IPS-18a (cell line): ENCODE measurements around the gene PRKG1.

Experiments
- H3K27ac ChIP-seq: one replicate; pipeline ENCODE4 v1.5.1; 2013; ENCODE audit warnings: low read length
- H3K27me3 ChIP-seq: one replicate; pipeline ENCODE4 v1.6.1; 2013; ENCODE audit warnings: mild to moderate bottlenecking, low read length; ENCODE audit not compliant: control insufficient read depth, insufficient read depth
- H3K36me3 ChIP-seq: one replicate; pipeline ENCODE4 v1.6.1; 2013; ENCODE audit warnings: low read depth, low read length; ENCODE audit not compliant: control insufficient read depth
- H3K4me1 ChIP-seq: one replicate; pipeline ENCODE4 v1.6.1; 2013; ENCODE audit warnings: low read depth, low read length; ENCODE audit not compliant: control insufficient read depth
- H3K4me3 ChIP-seq: one replicate; pipeline ENCODE4 v1.5.1; 2013; ENCODE audit warnings: low read length
- H3K9ac ChIP-seq: one replicate; pipeline ENCODE4 v1.6.1; 2013; ENCODE audit warnings: mild to moderate bottlenecking, low read length, moderate library complexity
- H3K9me3 ChIP-seq: one replicate; pipeline ENCODE4 v1.6.1; 2013; ENCODE audit warnings: low read depth, low read length; ENCODE audit not compliant: control insufficient read depth

The PRKG1 gene

GRCh38 chr10:51399840-51400239, 325.6 kb downstream of the PRKG1 start:
- H3K36me3 ChIP-seq = no peaks in the 10 kb centered on the region

DNA sequence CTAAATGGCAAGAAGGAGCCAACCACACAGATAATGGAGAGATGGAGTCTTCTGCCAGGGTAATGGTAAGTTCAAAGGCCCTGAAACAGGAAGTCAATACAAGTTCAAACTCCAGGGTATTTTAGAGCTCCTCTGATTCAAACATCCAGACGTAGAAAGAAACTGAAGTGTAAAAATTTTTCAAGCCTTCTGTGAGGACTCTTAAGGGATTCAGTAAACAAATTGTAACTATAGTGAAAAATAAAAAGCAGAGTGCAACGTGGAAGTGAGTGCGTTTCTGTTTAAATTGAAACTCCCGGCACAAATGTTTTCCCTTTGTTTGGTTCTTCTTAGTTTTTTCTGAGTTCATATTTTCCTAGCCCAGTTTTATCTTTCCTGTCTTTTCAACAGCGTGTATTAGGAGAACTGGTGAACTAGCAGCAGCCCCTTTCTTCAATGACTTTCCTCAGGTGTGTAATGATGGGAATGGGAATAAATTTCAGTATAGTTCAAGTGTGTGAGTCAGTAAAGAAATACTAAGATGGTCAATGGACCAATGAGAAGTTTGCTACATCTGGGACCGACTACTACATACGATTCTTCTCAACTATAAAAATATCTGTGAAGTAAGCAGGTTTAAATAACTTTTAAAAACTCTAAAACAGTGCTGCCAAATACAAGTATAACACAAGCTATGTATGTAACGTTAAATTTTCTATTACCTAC, 326.3 kb downstream of the PRKG1 start:
- no peak overlapping the region for H3K27ac ChIP-seq
- no peak overlapping the region for H3K9ac ChIP-seq
- no peaks in the 10 kb centered on the region for H3K36me3 ChIP-seq
- H3K4me3 ChIP-seq = no peak overlapping the region
- H3K27me3 ChIP-seq = no peaks in the 10 kb centered on the region
- no peaks in the 10 kb centered on the region for H3K9me3 ChIP-seq
- peaks cover 7% of the 10 kb centered on the region for H3K4me1 ChIP-seq

More at GRCh38 chr10:51399840-51400239, 325.6 kb downstream of the PRKG1 start:
- H3K4me3 ChIP-seq = no peak overlapping the region
- H3K9me3 ChIP-seq = no peaks in the 10 kb centered on the region
- H3K27ac ChIP-seq = no peak overlapping the region
- H3K4me1 ChIP-seq = peaks cover 5% of the 10 kb centered on the region
- no peaks in the 10 kb centered on the region for H3K27me3 ChIP-seq
- no peak overlapping the region for H3K9ac ChIP-seq

GRCh38 chr10:51403521-51403920, 329.2 kb downstream of the PRKG1 start:
- H3K27ac ChIP-seq = no peak overlapping the region
- no peak overlapping the region for H3K9ac ChIP-seq
- no peak overlapping the region for H3K4me3 ChIP-seq
- no peaks in the 10 kb centered on the region for H3K27me3 ChIP-seq
- peaks cover 8% of the 10 kb centered on the region for H3K4me1 ChIP-seq
- no peaks in the 10 kb centered on the region for H3K36me3 ChIP-seq
- H3K9me3 ChIP-seq = no peaks in the 10 kb centered on the region

DNA sequence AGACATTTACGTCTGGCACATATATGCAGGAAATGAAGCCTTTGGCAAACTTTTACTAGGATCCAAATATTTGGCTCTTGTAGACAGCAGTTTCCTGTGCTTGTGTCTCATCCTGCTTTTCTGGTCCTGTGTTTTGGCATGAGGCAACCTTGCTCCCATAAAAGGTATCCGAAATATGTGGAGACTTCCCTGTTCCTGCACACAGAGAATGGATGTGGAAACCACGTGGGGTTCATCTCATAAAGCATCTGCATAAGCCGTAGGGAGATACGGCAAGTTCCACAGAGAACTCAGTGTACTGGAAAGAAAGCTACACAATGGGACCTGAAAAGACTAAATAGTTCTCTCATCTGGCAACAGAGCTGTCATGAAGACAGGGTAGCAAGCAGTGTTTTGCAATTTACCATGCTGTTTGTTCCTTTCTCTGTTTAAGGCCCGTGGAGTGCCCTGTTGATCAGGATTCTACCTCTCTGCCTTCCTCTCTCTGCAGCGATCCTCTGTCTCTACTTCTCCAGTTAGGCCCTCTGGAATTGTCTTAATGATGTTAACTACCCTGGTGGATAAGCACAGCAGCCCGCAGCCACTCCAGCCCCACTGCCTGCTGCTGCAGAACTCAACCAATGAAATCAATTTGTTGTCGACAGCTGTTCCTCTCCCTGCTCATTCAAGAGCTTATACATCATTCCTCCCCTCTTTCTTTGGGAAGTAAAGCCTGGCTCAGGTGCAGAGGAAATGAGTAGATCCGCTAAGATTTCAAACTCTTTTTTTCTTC, 331.5 kb downstream of the PRKG1 start:
- Histone ChIP-seq H3K36me3 (no peaks in the 10 kb centered on the region), H3K4me3 (no peak overlapping the region), H3K27ac (no peak overlapping the region), H3K9me3 (no peaks in the 10 kb centered on the region), H3K4me1 (peaks cover 8% of the 10 kb centered on the region), H3K27me3 (no peaks in the 10 kb centered on the region), H3K9ac (no peak overlapping the region)

DNA sequence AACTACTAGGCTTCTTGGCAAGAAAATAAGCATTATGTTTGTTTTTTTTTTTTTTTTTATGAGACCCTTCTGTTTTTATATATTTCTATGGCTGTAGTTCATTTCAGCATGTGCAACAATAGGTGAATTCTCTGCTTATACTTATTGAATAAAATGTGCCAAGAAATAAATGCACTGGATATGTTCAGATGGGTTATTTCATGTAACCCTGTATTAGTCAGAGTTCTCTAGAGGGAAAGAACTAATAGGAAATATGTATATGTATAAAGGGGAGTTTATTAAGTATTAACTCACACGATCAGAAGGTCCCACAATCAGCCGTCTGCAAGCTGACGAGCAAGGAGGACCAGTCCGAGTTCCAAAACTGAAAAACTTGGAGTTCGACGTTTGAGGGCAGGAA, 332.3 kb downstream of the PRKG1 start:
- Histone ChIP-seq H3K9ac (no peak overlapping the region), H3K4me3 (no peak overlapping the region), H3K27me3 (no peaks in the 10 kb centered on the region), H3K36me3 (no peaks in the 10 kb centered on the region), H3K27ac (no peak overlapping the region), H3K4me1 (peaks cover 4% of the 10 kb centered on the region), H3K9me3 (no peaks in the 10 kb centered on the region)

- H3K27me3 ChIP-seq = no peaks in the 10 kb centered on the region
- no peaks in the 10 kb centered on the region for H3K9me3 ChIP-seq
- H3K4me1 ChIP-seq = no peaks in the 10 kb centered on the region
- H3K9ac ChIP-seq = no peak overlapping the region
- H3K27ac ChIP-seq = no peak overlapping the region
- H3K36me3 ChIP-seq = no peaks in the 10 kb centered on the region
- no peak overlapping the region for H3K4me3 ChIP-seq
Measured at GRCh38 chr10:51416494-51416893, 342.2 kb downstream of the PRKG1 start.

DNA sequence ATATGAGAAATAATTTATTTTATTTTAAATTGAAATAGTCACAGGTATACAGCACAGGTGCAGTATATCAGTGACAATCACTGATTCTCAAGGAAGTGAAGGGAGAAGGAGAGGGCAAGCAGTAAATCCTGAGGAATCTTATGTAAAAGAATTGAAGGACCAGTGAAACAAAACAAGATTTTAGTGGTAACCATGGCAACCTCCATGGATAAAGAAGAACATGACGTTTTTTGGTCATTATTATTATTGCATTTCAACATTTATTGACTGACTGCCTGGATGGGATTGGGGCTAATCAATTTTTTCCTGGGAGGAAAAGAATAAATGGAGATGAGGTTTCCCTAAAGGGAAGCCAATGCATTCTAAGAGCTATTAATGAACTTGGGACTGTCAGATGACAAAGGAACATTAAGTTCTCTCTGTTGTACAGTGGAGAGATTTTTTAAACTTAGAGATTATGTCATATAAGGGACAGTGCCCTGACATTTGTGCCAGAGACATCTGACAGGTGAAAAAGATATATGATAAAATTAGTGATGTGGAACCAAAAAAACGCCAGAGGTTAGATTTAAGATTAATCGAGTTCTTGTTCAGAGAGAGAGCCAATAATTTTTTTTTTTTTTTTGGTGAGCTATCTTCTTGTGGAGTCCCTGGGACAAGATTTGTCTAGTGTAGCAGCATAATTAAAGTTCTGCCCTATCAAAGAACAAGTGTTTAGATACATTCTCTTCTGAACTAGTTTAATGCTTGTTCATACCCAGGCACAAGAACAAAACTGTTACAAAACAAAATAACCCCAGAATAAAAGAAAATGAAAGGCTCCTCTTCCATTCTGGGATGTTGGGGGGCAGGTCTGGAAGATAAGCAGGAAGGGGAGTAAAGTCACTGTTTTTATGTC, 345.2 kb downstream of the PRKG1 start:
- Histone ChIP-seq H3K36me3 (no peaks in the 10 kb centered on the region), H3K27me3 (no peaks in the 10 kb centered on the region), H3K9ac (no peak overlapping the region), H3K4me1 (no peaks in the 10 kb centered on the region), H3K4me3 (no peak overlapping the region), H3K9me3 (no peaks in the 10 kb centered on the region), H3K27ac (no peak overlapping the region)

DNA sequence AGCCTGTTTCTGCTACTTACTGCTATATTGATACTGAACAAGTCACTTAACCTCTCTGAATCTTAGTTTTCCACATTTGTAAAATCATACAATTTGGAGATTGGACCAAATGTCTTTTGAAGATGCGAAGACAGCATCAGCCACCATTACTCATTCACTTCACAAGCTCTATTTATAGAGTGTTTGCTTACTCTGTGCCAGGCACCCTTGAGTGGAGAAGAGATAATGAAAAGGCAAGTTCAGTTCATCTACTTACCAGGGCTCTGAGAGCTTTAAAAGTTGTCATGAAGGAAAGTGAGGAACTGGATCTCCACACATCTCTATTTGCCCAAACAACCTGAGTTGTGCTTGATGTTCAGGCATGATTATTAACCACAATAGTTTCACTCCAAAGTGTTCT, 347.6 kb downstream of the PRKG1 start:
- Histone ChIP-seq H3K27ac (no peak overlapping the region), H3K9me3 (no peaks in the 10 kb centered on the region), H3K4me1 (no peaks in the 10 kb centered on the region), H3K4me3 (no peak overlapping the region), H3K36me3 (no peaks in the 10 kb centered on the region), H3K9ac (no peak overlapping the region), H3K27me3 (no peaks in the 10 kb centered on the region)

DNA sequence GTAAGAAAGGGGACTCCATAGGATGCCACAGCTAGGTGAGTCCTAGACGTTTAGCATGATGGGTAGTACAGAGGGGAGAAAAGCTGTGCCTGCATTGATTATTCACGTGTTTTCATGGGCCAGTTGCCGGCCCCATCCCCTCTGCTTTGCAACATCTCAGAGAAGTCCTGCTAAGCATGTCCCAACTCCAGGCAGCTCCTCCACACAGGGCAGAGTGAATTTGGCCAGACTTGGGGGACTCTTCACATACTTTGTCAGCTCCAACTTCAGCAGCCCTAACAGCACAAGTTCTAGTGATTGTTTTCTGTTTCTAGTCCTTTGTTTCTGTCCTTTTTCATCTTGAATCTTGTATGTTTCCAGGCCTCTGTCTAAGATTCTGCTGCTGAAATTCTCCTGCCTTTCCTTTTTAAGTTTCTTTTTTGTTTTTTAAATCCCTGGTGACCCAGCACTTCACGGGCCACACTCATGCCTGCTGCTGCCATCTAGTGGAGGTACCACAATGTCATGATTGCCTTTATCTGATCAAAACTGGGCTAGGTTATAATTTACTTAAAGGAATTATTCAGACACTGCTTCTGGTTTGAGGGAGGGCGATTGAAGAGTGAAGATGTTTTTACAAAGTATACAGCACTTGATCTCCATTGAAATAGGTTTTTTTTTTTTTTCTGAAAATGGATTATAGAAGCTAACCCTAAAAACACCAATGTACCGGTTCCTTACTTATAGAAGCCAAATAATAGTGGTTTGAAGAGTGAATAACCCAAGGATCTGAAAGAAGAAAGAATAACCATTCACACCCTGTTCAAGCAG, 348.2 kb downstream of the PRKG1 start:
- Histone ChIP-seq H3K27ac (no peak overlapping the region), H3K9ac (no peak overlapping the region), H3K9me3 (no peaks in the 10 kb centered on the region), H3K4me1 (no peaks in the 10 kb centered on the region), H3K36me3 (no peaks in the 10 kb centered on the region), H3K4me3 (no peak overlapping the region), H3K27me3 (no peaks in the 10 kb centered on the region)

DNA sequence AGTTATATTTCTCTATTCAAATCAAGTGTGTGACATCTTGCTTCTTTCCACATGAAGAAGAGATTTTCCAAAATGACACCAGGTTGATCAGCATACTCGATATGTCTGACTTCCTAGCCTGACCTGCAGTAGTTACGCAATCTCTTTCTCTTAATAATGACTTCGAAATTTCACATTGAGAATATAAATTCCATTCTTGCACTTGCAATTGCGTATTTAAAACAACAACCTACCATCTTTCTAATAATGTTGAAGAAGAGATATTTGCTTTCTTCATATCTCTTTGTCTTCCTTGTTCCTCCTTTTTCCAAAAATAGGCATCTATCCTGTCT, 348.8 kb downstream of the PRKG1 start:
- H3K27me3 ChIP-seq = no peaks in the 10 kb centered on the region
- H3K9ac ChIP-seq = no peak overlapping the region
- no peaks in the 10 kb centered on the region for H3K9me3 ChIP-seq
- H3K4me3 ChIP-seq = no peak overlapping the region
- H3K27ac ChIP-seq = no peak overlapping the region
- no peaks in the 10 kb centered on the region for H3K4me1 ChIP-seq
- H3K36me3 ChIP-seq = no peaks in the 10 kb centered on the region

GRCh38 chr10:51425431-51425830, 351.1 kb downstream of the PRKG1 start:
- H3K4me1 ChIP-seq = no peaks in the 10 kb centered on the region
- no peak overlapping the region for H3K4me3 ChIP-seq
- H3K27me3 ChIP-seq = no peaks in the 10 kb centered on the region
- no peak overlapping the region for H3K9ac ChIP-seq
- H3K27ac ChIP-seq = no peak overlapping the region
- H3K9me3 ChIP-seq = no peaks in the 10 kb centered on the region
- H3K36me3 ChIP-seq = no peaks in the 10 kb centered on the region
